ENCODE results near the gene TEP1.

DNA sequence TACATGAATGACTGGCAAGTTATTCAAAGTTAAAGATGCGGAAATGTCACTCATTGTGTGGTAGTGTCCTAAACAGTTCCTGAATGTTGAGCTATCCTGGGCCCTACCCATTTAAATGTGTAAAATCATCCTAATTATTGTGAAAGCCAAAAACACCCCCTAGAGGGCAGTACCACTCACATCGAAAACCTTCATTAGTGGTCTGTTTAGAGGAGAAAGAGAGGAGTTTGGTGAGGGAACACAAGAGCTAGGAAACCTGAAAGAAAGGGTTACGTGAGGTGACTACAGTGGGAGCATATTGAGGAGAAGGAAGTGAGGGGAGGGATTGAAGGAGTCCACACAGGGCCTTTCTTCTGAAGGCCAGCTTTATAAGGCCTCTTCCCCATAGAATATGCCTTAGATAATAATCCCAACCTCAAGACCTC is 2.5 kb upstream of the TEP1 start:
- no peak for TF ChIP-seq EP300 (IDR thresholded peaks at IDR 0.05; ENCODE audit: borderline replicate concordance in 1 of 2, low read depth in 2 of 2, low read length in 2 of 2)
- TF ChIP-seq, protein P1, sequence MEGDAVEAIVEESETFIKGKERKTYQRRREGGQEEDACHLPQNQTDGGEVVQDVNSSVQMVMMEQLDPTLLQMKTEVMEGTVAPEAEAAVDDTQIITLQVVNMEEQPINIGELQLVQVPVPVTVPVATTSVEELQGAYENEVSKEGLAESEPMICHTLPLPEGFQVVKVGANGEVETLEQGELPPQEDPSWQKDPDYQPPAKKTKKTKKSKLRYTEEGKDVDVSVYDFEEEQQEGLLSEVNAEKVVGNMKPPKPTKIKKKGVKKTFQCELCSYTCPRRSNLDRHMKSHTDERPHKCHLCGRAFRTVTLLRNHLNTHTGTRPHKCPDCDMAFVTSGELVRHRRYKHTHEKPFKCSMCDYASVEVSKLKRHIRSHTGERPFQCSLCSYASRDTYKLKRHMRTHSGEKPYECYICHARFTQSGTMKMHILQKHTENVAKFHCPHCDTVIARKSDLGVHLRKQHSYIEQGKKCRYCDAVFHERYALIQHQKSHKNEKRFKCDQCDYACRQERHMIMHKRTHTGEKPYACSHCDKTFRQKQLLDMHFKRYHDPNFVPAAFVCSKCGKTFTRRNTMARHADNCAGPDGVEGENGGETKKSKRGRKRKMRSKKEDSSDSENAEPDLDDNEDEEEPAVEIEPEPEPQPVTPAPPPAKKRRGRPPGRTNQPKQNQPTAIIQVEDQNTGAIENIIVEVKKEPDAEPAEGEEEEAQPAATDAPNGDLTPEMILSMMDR (IDR thresholded peaks at IDR 0.05; ENCODE audit: control extremely low read depth in 1 of 3, insufficient read depth in 1 of 3, low read depth in 1 of 3, low read length in 3 of 3), result peak in 2 of 3 experiments; percentile 39 to 69; a peak in 3 of 4 replicates
- no peak for TF ChIP-seq EZH2 (IDR thresholded peaks at IDR 0.05; ENCODE audit: low read depth, low read length, severe bottlenecking)
- TF ChIP-seq JUN (IDR thresholded peaks at IDR 0.05; ENCODE audit: low read depth, low read length), result no peak
- TF ChIP-seq SRF (IDR thresholded peaks at IDR 0.05; ENCODE audit: low read depth, low read length), result no peak
- TF ChIP-seq, protein P2, sequence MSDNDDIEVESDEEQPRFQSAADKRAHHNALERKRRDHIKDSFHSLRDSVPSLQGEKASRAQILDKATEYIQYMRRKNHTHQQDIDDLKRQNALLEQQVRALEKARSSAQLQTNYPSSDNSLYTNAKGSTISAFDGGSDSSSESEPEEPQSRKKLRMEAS (IDR thresholded peaks at IDR 0.05), result no peak
- TF ChIP-seq BACH1 (IDR thresholded peaks at IDR 0.05; ENCODE audit: low read length), result no peak
- TF ChIP-seq POLR2A (IDR thresholded peaks at IDR 0.05; ENCODE audit: control extremely low read depth in 1 of 2, low read depth in 2 of 2, low read length in 2 of 2), result no peak
- no peak for TF ChIP-seq HDAC2 (IDR thresholded peaks at IDR 0.05; ENCODE audit: borderline replicate concordance in 1 of 2, low read depth in 2 of 2, low read length in 2 of 2)
